GM19193 (cell line): ENCODE measurements around the gene PTCH1.

Source experiments
- POLR2A ChIP-seq: IDR thresholded peaks from 4 replicates; pipeline ENCODE4 v1.6.1; 2011; ENCODE audit not compliant: insufficient read depth, insufficient read length; ENCODE audit errors: extremely low read depth

Gene PTCH1

DNA sequence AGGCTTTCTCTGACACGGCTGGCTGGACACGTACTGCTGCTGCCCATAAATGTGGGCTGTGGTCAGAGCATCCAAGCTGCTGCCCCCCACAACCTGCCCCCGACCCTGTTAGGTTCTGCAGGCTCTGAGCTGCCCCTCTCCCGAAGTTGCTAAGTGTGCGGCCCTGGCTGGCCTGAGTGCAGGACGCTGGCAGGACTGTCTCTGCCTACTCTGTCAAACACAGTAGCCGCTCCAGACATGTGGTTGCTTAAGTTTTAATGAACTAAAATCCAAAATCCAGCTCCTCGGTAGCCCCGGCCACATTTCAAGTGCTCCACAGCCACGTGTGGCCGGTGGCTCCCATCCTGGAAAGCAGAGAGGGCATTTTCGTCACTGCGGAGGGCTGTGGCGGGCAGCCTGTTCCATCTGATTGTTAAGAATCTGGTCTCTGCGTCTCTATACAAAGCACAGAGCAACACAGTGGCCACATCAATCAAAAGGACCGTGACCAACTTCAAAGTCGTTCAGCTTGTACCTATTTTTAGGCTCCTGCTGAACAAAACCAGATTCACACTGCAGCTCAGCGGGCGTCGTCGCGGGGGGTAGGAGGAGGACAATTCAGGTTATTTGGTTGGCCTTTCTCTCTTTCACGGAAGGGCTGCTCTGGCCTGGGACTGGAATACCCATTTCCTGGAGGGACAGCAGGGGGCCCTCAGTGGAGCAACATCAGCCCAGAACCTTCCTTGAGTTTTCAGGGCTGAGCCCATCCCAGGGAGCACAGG, 68.9 kb downstream of the PTCH1 start:
- TF ChIP-seq POLR2A = no peak

DNA sequence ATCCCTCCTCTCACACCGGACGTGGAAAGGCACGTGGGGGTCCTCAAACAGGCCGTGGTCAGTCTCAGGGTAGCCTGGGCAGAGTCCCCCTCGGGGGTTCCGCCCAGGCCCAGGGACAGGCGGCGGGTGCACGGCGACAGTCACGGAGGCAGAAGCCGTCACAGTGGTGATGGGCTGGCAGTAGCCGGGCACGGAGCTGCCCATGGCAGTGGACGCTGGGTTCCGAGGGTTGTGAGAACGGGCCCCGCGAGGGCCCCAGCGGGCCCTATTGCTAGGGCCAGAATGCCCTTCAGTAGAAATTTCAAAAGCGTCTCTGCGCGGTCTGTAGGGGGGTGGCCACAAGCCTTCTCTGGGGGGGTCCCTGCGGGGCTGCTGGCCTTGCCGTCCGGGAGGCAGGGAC, 69.8 kb downstream of the PTCH1 start:
- no peak for TF ChIP-seq POLR2A

DNA sequence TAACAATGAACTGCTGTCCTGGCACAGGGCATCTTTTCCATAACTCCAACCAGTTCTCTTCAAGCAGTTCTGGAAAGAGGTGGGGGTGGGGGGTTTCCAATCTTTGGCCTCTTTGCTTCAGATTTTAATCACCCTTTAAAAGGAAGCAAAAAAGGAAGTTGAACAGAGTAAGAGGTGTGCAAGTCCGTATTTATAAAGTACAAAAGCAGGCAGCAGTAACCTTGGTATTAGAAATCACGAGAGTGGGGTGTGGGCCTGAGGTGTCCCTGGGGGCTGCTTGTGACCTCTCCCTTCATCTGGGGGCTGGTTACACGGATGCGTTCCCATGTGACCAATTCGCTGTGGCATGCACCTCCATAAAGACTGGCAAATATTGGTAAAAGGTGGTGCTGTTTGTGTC, 70.5 kb downstream of the PTCH1 start:
- TF ChIP-seq POLR2A = no peak

DNA sequence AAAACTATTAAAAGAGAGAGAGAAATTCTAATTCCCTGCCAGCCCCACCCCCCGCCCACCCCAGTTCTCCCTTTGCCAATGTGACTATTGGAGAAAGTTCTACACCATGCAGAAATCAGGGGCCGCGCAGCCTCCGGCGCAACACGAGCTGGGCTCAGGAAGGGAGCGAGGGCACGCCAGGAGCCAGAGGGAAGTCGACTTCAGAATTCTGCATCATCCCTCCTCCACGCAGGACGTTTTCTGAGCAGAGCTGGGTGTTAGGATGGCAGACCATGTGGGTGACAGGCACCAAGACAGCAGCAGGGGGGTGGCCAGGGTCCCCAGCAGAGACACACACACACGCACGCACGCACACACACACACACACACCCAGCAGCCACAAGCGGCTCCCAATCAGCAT, 72.6 kb downstream of the PTCH1 start:
- TF ChIP-seq POLR2A = no peak

DNA sequence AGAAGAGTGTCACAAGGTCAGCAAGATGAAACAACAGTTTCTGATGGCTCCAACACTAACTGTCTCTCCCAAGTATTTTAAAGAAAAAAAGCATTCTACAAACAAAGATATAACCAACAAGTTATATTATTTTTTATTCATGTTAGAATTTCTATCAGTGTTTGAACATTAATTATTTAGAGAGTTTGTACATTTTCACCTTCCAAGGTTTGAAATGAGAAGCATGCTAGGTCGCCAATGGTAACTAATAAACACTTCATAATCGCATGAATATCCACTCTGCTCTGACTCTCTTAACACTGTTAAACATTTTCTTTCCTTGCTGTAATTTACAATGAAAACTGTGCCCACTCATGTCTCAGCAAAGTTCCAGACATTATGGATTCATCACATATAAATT, 73.5 kb downstream of the PTCH1 start:
- TF ChIP-seq POLR2A = no peak

DNA sequence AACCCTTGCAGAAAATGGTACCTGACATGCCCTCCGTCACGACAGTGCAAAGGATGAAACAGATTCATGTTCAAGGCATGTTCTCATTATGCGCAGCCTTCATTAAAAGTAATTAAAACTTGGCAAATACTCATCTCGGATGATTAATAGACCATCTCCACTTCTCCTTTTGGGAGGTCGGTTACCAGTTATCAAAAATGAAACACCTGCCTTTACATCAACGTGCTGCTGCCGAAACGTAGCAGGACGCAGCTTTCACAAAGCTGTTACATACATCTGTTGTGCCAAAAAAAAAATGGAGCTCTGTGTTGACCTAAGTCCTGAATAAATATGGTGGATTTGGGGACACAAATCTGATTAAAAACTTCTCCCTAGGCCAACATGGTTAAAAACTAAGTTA, 75.7 kb downstream of the PTCH1 start:
- TF ChIP-seq POLR2A = no peak

DNA sequence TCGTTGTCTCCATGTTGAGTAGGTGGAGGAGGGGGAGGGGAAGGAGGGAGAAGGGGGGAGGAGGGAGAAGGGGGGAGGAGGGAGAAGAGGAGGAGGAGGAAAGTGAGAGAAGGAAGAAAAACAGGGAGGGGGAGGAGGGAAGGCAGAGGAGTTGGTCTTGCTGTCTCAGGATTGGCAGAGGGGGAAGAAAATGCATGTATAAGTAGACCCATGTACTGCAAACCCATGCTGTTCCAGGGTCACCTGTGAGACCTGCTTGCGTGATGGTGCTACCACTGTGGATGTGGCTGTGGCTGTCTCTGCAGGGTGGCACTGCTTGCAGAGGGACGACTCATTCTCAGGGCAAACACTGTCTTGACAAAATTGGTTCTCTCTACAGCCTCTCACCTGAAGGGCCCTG, 76.3 kb downstream of the PTCH1 start:
- no peak for TF ChIP-seq POLR2A

DNA sequence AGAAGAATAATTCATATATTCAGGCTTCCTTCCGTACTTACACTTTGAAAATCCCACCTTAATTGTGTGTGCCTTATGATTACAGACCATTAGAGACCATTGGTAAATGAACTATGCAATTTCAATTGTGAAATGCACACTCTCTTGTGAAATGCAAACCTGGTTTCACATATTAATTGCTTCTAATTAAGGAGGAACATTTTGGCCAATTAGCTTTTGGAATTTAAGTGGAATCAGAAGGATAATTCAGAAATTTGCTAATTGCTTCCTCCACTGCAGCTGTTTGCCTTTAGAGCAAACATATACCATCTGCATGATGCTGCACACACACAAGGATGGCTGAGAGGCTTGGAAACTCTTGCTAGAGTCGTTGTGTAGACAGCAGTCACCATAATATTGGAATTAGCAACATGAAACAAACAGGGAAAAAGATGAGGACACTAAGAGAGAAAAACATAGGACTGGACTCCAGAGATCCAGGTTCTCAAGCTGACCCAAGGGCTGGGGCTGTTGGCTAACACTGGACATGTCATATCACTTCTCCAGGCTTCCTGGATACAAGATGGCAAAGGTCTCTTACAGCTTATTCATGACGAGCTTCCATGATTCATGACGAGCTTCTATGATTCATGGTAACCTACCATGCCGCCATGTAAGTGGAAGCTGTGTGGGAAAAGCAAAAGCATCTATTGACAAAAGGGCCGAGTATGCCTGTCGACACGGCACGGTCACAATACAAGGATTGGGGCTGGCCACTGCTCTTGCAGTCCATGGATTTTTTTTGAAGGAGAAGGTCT, 78.0 kb downstream of the PTCH1 start:
- TF ChIP-seq POLR2A = no peak

DNA sequence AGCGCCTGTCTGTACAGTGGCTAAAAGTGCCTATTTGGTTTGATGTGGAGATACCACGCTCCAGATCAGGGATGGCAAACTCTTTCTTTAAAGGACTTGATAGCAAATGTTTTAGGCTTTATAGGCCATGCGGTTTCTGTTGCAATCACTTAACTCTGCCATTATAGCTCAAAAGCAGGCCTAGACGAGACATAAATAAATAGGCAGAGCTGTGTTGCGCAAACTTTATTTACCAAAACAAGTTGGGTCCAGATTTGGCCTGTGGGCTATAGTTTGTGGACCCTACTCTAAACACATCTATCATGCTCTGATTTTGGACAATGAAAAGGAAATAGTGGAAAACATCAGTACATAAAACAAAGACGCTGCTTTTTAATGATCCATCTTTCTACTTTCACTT, 79.2 kb downstream of the PTCH1 start:
- no peak for TF ChIP-seq POLR2A

DNA sequence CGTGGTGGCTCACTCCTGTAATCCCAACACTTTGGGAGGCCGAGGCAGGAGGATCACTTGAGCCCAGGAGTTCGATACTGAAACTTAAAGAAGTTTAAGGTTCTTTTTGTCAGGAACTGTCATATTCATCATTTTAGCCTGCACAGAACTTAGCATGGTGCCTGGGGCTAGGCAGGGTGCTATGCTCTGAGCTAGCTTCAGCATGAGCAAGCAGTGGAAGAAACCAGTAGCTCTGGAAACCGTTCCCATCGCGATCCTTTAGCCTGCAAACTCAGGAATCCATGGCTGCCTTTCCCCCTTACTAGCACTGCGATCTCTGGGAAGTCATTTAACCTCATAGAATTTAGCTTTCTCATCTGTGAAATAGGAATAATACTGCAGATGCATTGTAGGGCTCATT, 80.4 kb downstream of the PTCH1 start:
- TF ChIP-seq POLR2A = no peak

DNA sequence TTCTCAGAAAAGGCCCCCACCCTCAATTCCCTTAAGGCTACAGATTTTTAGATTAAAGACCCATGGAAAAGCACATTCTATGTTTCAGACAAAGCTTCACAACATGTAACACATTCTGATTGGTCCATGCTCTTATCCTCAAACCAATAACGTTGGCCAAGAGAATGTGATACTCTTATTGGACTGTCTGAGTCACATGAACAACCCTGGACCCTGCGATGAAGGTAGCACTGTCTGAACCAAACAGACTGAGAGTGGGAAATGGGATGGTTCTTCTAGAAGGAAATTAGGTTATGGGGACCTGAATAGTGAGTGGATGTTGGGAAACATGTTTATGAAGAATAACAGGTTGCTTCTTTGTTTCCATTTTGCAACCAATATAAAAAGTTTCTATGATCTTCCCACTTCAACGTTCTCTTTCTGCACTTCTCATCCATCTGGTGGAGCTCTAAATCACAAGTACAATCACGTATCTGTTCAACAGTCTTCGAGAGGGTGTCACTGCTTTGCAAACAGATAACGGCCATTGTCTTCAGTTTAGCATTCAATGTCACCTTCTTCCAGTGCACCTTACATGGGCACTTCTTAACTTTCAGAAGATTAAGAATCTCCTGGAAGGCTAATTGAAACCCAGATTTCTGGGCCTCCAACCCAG, 81.6 kb downstream of the PTCH1 start:
- no peak for TF ChIP-seq POLR2A

DNA sequence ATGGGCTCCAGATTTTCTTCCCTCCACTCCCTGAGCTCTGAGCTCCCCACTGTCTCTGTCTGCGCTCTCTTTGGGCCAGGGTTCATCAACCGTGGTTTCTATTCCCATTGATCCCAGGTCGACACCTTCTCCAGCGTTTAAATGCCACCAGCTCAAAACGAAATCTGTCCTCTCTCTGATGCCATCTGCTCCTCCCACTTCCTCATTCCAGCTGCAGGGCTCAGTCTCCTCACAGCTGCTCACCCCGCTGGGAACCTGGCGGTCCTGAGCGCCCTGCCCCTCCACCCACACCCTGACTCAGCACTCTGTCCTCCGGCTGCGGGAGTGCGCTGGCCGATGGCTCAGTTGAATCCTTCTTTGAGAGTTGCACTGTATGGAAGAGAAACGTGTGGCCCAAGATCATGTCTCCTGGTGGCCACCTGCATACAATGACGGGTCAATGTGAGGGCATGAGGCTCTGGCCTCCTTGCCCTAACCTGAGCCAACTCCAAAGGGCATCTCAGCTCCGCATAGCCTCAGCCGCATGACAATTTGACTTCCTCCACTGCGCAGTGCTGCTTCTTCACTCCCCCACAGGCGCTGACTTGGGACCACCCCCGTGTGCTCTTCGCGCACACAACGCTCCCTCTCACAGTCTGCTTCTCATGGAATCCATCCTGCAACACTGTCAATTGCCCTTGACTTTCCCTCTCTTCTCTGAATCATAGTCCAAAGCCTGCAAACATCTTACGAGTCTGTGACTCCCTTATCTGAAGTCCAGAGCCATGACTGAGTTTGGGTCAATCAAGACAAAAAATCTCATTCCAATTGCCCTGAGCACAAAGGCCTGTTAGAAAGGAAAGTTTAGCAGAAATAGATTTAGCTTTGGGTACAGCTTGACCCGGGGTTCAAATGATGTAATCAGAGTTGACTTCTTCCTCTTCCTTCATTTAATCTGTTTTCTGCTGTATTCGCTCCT, 82.4 kb downstream of the PTCH1 start:
- TF ChIP-seq POLR2A = no peak

DNA sequence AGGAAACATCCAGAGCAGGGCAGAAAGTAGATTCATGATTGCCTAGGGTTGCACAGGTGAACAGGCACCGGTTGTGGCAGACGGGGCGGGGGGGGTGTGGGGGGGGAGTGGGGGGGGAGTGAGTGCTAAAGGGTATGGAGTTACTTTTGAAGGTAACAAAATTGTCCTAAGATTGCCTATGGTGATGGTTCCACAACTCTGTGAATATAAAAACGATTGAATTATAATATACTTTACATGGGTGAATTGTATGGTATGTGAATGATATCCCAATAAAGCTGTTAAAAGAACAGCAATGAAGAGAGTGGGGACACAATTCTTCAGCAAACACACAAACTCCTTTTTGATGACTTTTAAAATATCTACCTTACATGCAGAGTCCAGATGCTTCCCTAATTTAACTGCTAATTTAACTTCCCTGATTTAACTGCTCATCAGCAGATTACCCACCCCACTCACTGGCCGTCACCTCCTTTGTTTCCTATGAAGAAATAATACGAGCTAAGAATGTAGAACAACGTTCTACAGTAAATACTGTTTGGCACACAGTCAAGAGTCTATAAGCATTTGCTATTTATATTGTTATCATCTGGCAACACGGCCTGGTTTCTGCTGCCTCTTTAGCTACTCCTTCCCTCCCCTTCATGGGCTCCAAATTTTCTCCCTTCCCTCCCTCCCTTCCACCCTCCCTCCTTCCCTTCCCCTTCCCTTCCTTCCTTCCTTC, 83.5 kb downstream of the PTCH1 start:
- no peak for TF ChIP-seq POLR2A

DNA sequence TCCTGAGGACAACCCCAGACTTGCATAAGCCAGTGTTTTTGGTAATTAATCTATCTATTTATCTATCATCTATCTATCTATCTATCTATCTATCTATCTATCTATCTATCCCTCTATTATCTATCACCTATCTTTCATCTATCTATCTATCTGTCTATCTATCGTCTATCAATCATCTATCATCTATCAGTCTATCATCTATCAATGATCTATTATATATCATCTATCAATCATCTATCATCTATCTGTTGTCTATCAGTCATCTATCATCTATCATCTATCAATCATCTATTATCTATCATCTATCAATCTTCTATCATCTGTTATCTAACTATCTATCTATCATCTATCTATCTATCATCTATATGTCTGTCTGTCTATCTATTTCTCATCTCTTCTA, 85.5 kb downstream of the PTCH1 start:
- no peak for TF ChIP-seq POLR2A
